Left ventricle myocardium superior (tissue), 1 donor: ENCODE results near the gene RNF220. TPM values are rescaled to one million over a fixed set of nuclear protein-coding genes. Genes with fewer than 3 reads are reported as not detected.

Source experiments
- ATAC-seq: fragments of 200-7000 bp; cut with Tn5 transposase; one replicate; pipeline ENCODE4 v1.9.1; 2020; ENCODE audit warnings: mild to moderate bottlenecking, moderate library complexity
- DNase-seq: peaks from one replicate; pipeline ENCODE4 v3.0.0-alpha.2; 2020
- intact Hi-C: fragments of 100-400 bp; cut with micrococcal nuclease; formaldehyde crosslinking; loops from one replicate; pipeline ENCODE4 v1.11.0; 2022
- total RNA-seq: library from RNA; stranded (reverse); fragmentation: NEBNext Ultra II Directional; extraction: Animal tissue kit (Norgen Biotek cat#: 25700); gene quantifications from one replicate; pipeline ENCODE4 v1.2.1, GENCODE V29; 2021
- donor health status: DM: no; HTN: yes; CAD: no; lungs with severe emphysema.

Gene RNF220
- total RNA-seq, 1 donor from 2014 or later: 71.2 TPM

DNA sequence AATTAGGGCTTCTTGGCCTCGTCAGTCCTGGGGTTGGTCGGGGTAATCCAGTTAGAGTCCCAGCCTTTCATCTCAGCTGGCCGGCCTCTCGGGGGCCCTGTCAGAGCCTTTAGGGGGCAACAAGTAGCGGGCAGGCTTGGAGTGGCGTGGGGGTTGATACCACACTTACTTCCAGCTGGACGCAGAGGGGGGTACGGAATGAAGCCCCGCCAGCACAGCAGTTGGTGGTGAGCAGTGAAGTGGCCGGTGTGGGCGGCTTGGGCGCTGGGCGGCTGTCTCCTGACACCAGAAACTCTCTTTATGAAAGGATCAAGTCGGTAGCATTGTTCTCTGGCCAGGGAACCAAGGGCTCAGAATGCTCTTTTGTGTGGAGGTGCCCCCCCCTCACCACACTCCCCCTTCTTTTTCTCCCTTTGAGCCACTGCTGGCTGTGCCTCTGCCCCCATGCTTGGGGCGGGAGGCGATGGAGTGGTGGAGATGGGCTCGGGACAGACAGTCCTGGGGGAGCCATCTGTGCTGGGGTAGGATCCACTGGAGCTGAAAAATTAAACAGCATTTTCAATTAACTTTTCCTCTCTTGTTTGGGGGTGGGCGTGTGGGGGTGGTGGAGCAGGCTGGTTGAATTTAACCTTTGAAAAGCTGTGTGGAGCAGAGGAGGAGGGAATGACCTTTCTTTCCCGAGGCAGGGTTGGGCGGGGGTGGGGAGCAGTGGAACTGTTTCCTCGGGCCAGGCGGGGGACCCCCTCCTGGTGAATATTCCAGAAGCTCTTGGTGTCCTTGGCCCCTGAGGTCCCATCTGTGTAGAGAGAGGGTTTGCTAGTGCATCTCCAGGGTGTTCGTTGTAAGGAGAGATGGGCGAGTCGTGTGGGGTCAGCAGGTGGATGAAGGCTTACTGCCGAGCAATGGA is 102.7 kb downstream of the RNF220 start:
- intact Hi-C loops: no loop called here

DNA sequence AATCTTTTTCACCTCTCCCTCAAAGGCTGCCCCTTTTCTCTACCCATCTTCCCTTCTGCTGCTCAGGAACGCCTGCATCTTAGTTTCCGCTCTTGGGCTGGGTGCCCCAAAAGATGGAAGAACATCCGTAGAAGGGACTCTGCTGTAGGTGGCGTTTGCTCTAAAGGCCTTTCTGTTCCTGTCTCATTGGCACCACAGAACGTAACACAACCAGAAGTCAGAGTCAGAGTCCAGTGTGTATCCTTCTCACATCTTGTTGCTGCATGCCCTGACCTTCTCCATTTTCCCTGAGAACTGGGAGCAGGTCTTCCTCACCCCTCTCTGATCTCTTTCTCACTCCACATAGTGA is 103.3 kb downstream of the RNF220 start:
- intact Hi-C loops: no loop called here
- DNase-seq (no peak), ATAC-seq (no peak)

More for the DNA sequence above, 102.7 kb downstream of the RNF220 start:
- no peak for ATAC-seq
- DNase-seq: no peak

DNA sequence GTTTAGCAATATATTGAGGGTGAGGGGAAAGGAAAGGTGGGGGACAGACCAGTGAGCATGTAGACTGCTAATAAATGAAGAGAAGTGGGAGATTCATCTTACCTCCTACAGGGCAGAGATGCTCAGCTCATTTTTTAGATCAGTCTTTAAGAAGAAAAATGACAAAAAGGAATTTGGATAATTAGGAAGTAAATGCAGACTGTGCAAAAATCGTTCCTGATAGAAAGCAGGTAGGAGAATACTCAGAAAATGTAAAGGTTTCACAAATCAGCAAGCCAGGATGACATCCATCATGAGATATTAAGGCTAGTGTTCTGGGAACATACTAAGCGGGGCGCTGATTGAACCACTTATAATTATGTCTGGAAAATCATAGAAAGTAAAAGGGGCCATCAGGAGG is 106.3 kb downstream of the RNF220 start:
- intact Hi-C loops: no loop called here
- ATAC-seq: no peak
- DNase-seq: no peak

DNA sequence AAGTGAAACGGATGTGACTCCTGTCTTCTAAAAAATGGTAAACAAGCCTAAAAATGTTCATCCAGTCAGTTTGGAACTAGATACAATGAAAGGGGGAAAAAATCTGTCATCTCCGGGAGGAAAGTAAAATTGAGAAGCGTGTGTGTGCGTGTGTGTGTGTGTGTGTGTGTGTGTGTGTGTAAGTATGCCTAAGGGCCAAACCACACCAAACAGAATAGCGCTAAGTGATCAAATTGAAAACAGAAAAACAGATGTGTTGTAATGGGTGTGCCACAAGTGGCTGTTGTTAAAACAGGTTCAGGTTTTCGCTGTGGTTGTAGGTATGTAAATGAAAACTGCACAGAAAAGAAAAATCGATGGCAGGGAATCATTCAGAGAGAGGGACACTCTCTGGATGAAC is 106.7 kb downstream of the RNF220 start:
- intact Hi-C loops: no loop called here
- DNase-seq (no peak), ATAC-seq (no peak)

DNA sequence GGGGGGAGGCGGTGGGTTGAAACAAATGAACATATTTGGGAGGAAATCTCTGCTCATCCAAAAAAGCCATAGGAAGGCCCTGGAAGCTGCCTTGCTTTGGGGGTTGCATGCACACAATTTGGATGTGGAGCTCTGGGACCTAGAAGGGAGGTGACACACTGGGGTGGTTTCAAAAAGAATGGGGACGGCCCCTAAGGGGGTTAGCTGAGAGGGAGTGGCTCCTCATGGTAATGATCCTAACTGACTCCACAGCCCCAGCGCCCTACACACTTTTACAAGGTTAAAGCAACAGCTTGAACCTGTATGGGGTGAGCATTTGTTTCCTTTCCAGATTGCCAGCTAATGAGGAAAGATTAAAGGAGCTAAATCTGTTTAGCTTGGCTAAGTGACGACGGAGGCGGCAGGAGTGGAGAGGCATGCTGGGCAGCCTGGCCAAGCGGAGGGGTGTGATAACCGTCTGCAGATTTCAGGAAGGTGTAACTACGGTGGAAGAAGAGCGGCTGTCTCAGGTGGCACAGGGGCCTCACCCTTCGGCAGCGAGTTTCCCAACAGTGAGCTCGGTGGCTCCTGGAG is 107.3 kb downstream of the RNF220 start:
- intact Hi-C loops: no loop called here
- DNase-seq (no peak), ATAC-seq (peak; percentile 15)

DNA sequence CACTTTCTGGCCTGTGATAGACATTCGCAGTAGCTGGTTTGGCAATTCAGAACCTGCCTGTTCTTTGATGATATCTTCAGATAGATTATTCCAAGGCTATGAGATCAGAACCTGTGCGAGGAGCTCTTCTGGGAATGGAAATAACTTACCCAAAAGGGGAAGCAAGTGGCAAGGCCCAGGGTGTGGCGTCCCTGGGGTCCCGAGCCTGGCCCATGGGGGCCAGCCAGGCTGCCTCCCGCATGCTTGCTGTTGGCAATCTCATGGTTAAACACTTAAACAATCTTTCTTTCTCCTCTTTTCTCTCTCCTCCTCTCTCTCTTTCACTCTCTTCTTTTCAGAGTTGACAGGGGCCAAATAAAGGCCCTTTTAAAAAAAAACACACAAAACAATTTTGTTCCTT is 108.1 kb downstream of the RNF220 start:
- DNase-seq (no peak), ATAC-seq (no peak)
- intact Hi-C loops: no loop called here

DNA sequence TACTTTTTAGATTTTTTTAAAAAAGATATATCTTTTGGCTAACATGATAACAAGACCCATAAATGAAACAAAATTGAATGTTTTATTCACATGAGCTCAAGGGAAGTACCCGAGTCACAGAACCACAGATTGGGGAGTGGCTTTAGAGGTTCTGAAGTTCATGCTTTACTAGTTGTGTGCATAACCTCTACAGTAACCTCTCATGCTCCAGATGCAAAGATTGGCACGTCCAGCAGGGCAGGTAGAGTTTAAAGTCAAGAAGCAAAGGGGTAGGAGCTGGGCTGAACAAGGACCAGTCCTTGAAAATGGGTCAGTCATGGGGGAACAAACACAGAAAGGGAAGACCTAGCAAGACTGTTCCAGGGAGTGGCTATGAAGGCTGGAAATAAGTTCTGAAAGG is 109.6 kb downstream of the RNF220 start:
- DNase-seq (no peak), ATAC-seq (no peak)
- intact Hi-C loops: no loop called here

DNA sequence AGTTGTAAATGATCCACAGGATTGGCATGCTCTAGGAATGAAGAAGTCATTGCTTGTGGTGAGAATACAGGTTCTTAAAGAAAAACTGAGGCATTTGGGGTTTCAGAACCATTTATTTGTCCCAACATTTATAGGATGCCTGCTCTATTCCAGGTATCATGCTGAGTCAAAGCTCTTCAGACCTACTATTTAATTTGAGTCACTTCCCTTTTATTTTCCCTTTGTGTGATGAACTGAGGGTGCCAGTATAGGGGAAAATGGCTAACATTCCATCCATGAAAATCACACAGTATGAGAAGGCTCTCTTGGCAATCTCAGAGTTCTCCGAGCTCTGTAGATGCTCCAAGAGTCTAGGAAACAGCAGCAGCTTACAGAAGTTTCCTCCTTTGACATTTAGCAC is 110.4 kb downstream of the RNF220 start:
- DNase-seq: no peak
- intact Hi-C loops: no loop called here

DNA sequence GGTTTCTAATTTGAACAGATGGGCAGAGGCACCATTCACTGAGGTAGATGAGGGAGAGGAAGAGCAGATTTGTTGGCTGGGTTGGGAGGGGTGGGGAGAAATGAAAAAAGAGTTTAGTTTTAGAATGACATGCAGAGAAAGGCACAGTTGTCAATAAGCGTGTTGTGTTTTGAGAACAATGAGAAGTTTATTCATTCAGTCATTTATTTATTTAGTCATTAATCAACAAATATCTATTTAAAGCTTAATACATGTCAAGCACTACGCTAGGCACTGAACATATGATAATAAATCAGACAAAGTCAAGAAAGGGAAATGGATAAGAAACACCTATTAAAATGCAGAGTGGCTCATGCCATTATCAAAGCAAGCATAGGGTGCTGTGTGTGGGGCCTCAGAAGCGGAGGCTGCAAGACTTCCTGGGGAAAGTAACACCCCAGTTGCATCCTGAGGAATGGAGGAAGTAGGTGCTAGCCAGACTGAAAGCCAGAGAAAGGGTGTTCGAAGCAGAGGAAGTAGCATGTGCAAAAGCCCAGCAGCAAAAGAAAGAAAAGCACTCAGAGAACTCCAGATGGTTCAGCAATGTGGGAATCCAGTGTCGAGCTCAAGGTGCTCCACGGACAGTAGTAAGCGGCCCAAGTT is 114.1 kb downstream of the RNF220 start:
- ATAC-seq (no peak), DNase-seq (no peak)
- intact Hi-C loops: no loop called here

More for the DNA sequence above, 110.4 kb downstream of the RNF220 start:
- ATAC-seq: no peak

DNA sequence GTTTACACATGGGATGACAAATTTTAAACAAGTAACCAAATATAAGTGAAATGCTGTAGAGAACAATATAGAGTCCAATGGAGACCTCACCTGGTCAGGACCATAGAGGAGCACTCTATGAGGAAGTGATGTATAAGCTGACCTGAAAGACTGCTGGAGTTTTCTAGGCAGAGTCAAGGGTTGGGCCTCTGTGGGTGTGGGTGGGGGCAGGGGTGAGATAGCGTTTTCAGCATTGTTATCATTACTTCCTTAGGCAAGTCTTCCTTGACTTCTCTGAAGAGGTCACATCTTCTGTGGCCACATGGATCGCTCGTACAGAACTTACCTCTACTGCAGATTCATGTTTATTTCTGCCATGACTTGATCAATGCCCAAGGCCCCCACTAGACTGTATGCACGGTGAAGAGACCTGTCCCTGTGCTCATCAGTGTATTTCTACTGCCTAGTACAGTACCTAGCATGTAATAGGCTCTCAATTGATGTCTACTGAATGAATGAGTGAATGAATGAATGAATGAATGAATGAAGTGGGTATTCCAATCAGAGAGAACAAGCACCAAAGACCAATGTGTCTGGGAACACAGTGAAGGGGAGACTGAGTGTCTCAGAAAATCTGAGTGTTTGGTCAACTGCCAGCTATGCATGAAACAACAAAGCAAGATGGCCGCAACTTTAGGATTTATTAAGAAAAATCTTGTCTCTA is 116.5 kb downstream of the RNF220 start:
- intact Hi-C loops: no loop called here
- ATAC-seq (no peak), DNase-seq (no peak)

DNA sequence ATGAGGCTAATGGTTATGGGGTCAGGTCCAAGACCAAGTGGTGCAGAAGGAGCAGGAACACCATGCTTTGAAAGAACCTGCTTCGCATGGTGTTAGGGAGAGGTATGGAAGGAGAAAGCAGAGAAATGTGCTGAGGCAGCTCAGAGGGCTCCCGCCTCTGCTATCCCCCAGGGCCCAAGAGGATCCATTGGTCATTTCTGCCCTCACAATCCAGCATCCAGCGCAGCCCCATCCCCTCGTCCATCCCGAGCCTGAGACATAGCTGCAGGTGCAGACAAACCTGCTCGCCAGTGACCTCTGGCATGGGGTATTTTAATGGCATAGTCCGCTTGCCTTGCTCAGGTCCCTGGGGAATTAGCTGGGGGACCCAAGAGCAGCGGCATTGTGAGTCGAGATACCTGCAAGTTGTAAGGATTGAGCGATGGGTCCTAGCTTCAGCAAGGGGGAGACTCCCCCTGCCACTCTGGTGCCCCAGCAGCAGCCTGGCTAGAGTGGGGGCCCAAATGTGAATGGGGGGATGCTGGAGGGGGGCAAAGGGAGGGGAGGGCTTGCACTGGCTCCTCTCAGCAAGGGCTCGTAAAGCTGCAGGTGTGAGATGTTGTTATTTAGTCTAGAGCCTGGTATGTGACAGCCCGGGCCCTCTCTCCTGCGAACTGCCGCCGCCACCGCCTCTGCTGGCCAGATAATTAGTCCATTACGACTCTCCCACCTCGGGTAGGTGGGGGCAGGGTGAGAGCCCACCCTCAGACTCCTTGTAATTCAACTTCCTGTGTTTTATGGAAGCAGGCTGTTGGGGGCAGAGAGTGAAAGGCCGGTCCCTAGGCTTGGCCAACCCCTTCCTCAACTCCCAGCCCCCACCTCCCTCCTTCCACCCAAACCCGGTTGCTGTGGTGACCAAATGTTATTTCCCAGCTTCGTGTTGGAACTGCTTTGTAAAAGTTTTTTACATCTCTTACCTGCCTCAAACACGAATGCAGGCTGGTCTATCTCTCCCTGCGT is 118.8 kb downstream of the RNF220 start:
- ATAC-seq (no peak), DNase-seq (no peak)
- intact Hi-C loops: no loop called here

DNA sequence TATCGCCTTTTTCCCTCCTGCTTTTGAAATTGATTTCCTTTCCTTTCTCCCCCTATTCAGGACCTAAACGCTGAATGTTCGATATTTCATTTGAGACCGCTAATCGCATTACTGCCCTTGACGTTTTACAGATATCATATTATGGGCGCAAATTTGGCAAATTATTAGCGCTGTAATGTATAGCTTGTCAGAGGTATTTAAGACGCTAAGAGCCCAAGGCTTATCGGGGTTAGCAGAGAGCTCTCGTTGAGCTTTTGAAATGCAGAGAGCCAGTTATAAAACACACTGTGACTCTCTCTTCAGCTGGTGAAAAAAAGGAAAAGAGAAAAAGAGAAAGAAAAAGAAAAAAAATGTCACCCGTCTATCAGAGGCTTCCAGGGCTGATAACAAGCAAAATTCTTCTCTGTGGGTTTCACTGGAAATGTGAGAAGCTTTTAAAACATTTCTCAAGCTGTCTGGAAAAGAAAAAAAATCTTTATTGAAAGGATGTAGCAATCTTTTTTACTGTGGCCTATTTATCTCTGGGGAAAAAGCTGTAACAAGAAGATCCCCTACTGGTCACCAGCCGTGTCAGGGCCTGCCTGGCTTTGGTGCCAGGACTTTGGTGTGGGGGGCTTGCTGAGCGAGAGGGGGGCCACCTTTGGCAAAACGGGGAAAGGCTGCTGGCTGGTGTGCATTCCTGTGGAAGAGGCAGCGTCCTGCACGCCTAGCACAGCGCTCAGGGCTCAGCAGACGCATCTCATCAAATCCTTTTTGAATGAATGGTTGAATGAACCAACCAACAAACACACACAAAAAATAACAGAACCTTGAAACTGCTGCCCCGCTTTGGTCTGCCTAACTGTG is 119.8 kb downstream of the RNF220 start:
- DNase-seq (no peak), ATAC-seq (no peak)
- intact Hi-C loops: no loop called here

DNA sequence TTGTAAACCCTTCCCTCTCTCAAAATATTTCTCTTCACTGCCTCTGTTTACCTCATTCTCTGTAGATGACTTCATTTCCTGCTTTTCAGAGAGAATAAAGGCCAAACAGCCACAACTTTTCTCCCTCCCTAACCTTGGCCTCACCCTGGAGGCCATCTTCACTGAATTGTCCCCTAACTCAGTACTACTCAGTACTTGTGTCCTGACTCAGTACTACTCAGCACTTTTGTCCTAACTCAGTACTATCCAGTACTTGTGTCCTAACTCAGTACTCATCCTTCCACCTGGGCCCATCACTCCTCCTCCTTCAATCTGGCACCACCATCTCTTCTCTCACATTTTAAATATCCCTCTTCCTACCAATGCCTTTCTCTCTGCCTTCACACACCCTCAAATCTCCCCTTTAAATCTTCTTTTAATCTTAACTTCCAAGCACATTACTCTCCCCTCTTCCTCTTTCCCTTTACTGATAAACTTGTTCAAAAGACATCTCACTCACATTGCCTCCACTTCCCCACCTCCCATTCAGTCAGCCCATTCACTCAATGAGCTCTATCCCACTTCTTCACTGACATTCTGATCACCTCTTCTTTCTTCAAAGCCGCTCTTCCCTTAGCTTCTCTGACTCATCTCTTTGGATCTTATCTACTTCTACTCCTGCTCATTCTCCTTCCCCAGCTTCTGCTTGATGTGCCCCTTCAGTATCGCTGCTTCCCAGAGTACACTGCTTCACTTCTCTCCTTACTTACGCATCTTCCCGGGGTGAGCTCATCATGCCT is 121.4 kb downstream of the RNF220 start:
- DNase-seq (no peak), ATAC-seq (no peak)
- intact Hi-C loops: no loop called here

DNA sequence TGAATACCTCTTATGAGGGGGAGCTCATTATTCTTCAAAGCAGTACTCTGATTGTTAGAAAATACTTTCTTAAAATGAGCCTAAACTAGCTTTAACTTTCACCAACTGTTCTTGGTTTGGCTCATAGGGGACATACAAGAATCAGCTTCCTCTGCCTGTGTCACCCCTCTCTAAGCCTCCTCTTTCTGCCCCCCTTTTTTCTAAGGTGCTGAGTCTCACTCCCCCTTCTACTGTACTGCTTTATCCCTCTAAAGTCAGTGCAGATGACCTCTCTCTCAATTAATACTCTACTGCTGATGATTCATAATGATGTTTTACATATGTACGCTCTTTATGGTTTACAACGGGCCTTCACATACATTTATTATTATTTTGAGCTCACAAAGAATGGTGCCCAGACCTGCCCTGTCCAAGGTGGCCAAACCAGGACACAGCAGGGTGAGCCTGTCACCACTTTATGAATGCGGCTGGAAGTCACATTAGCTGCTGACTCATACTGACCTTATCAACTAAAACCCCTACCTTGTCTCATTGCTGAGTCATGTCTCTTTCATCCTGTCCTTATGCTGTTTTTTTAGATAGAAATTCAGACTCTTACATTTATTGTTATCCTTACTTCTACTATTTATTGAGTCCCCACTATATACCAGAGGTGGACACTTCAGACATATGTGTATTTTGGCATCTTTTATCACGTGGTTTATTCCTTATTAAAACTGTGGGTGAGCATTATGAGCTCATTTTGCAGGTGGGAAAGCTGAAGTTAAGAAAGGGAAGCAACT is 126.9 kb downstream of the RNF220 start:
- ATAC-seq: peak; percentile 61
- no peak for DNase-seq
- intact Hi-C loops: no loop called here

DNA sequence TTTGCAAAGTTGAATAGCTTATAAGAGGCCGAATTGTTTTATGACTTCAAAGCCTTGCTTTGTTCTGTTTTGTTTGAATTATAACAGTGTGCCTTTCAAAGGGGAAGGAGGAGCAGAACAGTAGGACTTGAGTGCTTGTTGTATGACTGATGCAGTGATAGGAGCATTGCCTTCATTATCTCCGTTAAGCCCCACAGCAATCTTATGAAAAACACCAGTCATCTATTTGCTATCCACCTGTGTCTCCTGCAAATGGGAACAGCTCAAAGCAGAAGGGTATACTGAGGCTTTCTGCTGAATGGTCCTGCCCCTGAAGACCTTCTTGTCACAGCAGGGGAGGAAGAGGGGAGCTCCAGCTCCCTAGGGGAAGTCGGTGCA is 127.5 kb downstream of the RNF220 start:
- ATAC-seq (no peak), DNase-seq (no peak)

DNA sequence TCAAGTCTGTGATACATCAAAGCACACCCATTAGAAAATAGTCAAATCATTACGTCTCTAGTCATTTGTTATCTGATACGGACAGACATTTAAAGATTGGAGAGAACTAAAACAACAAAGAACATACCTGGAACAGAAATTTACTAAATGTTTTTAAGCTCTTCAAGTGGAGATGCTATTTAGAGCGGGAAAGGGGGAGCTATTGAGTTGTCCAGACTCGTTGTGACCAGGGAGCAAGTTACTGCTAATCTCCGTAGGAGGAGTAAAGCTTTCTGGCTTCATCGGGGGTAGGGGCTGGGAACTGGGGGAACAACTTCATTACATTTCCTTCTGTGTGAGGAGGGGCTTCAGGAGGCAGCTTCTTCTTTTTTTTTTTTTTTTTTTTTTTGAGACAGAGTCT is 129.7 kb downstream of the RNF220 start:
- ATAC-seq: no peak
- no peak for DNase-seq
- intact Hi-C loops: no loop called here

More for the DNA sequence above, 127.5 kb downstream of the RNF220 start:
- intact Hi-C loops: no loop called here
